GM21723 (cell line): ENCODE measurements around the gene GRK1.

Experiments used
- ATAC-seq: cut with Tn5 transposase; IDR thresholded peaks from one replicate; pipeline ENCODE4 v1.9.1; 2021; ENCODE audit warnings: mild to moderate bottlenecking, moderate library complexity; ENCODE audit not compliant: unreplicated experiment

Gene GRK1

DNA sequence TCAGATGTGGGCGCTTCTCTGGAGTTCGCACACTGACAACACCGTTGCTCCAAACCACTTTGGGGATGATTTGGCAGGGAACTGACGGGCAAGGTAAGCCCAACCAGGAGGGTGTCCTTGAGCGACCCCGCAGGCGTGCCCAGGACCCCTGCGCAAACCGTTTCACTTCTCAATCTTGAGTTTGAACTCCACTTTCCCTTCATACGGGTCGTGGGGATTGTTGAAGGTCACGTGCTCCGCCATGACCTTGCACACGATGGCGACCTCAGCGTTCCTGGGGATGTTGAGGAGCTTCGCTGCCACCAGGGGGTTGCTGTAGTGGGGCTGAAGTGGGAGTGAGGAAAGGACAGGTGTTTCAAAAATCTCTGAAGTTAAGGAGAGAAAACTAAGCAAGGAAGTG lies 17.8 kb upstream of the GRK1 start:
- ATAC-seq: no peak

DNA sequence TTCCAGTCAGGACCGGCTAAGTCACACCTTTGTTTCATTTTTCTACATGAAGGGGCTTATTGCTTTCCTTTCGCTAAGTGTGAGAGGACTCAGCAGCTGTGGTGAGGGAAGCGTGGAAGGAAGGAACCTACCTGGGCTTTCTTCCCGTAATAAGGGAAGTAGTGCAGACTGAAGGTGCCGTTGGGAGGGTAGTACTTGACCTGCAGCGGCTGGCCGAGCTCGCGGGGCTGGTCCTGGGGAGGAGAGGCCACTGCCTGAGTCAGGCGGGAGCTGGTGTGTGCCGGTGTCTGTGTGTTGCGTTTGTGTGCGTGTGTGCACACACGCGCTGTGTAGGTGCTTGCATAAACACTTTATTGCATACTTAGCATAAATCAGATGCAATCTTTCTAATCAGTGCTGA lies 16.7 kb upstream of the GRK1 start:
- ATAC-seq: no peak

DNA sequence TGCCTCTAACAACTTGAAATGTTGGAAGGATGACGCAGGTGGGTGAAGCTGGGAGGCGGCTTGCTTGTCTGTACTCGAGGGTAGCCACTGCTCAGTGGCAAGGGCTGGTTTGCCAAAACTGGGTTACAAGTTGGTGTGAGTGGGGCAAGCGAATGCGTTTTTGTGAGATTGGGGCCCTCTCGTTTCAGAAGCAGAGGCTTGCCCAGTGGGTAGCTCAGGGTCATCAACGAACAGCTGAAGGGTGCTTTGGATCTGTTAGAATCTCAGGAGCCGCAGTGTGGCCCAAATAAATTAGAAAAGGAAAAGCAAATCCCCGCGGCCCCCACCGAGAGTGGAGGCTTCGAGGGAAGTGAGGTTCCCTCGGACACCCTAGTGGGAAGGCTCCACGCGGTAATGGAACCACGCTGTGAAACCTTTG lies 16.3 kb upstream of the GRK1 start:
- ATAC-seq: no peak

DNA sequence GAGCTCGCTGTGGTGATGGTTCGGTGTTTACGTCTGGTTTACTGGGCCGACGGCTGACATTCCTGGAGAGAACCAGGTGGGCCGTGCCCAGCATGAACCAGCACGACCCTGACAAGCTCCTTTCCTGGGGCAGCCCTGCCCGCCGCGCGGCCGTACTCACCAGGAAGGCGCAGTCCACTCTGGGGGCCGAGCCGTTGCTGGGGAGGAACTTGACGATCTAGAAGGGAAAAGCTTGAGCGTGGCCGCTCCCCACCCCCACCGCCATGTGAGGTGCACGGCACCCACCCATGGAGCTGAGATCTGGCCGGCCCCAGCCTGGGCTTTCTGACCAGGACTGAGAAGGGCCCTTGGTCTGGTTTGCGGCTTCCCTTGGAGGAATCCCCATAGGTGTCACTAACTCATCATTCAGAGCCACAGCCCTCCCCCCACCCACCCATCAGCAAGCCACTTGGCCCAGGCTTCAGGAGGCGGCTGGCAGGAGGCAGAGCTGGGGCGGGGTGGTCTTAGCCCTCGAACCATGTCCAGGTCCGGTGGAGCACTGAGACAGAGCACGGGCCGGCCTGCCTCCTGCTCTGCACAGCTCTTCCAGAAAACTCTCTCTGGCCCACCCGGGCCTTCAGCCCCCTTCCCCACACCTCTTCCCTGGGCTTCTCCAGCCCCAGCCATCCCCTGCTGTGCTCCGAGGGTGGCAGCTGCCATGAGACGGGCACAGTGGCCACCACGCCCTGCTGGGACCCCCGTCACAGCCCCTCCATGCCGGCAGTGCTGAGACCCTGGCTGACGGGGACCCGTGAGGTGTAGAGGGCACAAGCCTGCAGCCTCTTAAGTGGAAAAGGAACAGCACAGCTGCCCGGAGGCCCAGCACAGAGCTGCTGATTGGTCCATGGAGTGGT lies 15.3 kb upstream of the GRK1 start:
- no peak for ATAC-seq

DNA sequence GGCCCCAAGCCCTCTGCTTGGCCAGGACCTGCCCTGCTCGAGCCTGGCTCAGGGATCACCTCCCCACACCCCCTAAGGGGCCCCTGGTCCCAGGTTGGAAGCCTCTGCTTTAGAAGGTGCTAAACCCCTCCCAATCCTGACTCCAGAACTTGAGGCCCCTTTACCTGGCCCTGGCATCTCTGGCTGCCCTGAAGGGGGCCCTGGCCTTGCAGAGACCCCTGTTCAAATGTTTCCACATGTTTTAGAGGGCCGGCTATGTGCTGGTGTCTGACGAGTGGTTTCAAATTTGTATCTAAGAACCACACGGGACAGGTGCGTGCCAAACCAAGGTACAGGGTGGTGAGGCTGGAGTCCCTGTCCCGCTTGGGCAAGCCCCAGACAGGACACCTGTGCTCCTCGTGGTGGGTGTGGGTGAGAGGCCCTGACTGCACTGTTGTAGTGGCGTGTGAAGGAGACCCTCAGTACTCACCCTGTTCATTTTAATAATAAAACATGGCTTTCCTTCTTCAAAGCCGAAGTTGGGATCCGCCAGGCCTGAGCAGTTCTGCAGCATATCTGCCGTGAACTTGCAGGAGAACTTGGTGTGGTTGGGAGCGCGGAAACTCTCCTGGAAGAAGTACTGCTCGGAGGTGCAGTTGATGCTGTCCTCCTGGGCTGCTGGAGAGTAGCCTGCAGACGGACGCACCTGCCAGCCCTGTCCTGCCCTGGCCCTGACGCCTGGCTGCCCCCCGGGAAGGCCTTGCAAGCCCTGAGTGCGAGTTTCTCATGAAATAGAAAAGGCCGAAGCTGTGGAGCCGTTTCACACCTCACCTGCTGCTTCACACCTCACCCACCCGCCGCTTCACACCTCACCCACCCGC lies 14.4 kb upstream of the GRK1 start:
- ATAC-seq: no peak

DNA sequence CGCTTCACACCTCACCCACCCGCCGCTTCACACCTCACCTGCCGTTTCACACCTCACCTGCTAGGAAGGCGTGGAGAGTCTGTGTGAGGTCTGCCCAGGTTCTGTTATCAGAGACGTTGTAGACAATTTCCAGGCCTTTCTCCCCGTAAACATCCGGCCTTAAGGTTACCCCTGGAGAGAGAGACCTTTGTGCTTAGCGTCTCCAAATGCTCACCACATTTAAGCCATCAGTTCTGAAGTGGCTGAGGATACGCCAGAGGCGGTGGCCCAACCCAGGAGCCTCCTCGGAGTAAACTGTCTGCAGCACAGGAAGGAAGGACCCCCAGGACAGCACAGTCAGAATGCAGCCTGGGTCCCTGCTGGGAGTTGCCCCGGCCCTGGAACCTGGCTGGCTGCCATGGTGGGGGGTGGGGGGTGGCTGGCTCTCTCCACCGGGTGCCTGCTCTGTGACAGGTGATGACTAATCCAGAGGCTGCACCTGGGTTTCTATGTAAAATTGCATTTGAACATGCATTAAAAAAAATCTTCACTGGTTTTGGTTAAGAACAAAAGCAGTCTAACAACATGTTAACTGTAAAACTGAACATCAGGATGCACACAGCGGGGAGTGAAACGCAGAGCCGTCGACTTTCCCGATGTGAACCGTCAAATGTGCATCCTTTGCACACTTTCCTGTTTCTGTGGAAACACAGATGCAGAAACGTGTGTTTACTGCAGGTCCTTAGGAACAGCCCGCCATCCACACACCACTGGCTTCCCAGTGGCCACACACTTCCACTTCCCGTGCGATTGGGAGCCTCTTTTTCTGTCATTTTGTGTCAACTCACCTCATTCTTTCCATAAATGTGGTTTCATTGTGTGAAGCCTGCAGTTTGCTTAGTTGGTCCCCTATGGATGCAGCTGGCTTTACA lies 13.5 kb upstream of the GRK1 start:
- no peak for ATAC-seq

DNA sequence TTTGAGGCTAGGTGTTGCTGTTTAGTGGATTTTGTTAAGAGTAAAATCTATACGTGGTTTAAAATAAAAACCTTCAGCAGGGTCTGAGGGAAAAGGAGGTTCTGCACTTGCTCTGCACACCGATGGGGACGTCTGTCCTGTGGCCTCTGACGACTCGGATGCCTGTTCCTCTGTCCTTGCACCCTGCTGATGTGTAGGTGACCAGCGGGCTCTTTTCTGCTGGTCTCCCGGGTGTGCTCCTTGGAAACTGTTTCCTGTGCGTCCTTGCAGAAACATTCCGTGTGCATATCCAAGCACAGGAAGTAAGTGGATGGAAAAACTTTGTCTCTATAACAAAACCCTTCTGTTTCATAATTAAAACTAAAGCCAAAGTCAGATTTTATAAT lies 12.9 kb upstream of the GRK1 start:
- ATAC-seq: no peak

DNA sequence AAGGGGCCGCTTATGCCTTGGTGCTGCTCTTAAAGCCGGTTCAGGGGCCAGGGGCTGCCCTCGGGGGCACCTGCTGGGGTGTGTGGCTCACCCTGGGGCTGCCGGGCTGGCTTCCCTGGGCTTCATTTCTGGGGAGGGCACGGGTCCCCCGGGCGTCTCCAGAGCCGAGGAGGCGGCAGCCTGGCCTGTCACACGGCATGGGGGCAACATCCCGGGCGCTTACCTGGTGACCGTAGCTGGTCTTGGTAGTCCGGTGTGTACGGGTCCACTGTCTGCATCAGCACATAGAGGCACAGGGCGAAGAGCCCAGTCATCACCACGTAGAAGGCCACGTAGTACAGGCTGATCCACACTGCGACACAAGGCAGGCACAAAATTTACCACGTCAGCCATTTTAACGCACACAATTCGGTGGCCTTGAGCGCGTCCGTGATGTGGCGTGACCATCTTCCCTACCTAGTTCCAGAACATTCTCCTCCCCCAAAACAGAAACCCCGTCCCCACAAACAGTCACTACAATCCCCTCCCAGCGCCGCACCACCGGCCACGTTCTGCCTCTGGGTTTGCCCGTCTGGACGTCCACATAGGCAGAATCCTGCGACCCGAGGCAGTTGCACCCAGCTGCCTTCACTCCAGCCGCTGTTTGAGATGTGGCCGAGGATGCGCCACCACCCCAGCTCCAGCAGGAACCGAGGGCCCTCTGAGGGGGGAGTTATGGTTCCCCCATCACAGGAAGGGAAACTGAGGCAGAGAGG lies 12.3 kb upstream of the GRK1 start:
- ATAC-seq: no peak

DNA sequence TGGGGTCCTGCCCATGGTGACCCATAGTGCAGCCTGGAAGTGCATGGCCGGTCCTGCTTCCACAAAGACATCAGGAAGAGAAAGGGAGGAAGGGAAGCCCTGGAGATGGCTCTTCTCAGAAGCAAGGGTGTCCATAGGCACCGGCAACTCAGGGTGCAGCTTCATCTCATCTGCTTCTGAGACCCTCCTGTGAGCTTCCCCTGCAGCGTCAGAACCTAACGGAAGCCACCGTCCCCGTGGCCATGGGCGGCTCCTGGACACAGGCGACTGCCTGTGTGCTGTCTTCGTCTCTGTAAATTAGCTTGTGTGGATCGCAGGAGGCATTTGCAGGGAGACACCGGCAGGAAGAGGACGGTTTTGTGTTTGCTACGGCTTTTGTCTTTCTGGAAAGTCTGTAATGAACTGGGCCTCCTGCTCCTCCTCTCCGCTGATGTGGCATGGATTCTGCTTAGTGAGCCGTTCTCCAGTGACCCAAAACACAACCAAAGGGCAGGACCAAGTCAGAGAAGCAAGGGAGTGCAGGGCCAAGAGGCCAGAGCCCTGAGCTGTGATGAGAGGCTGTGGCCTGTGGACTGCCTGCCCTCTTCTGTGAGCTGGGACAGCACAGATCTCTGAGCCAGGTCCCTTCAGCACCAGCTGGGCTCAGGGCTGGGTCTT lies 11.5 kb upstream of the GRK1 start:
- no peak for ATAC-seq

DNA sequence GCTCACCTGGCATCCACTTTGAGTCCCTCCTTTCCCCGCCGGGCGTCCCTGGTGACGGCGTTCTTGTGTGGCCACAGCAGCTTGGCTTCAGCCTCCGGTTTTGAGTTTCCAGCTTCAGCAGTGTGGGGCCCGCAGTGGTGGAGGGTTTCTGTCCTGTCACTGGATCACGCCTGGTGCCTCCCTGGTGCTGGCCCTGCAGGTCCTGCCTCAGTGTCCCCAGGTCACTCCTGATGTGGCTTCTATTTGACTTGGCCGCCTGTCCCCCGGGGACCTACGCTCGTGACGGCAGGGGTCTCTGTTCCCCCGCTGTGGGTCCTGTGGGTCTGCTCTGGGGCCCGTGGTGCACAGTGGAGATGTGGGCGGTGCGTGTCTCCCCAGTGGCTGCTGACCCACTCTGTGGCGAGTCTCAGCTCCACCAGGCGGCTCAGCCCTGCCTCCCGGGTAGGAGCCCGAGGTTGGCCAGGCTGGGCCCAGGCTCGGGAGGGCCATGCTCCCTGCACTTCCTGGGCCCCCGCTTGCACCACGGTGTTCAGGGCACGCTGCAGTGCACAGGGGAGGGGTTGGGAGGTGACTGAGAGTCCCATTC lies 10.9 kb upstream of the GRK1 start:
- ATAC-seq: no peak

DNA sequence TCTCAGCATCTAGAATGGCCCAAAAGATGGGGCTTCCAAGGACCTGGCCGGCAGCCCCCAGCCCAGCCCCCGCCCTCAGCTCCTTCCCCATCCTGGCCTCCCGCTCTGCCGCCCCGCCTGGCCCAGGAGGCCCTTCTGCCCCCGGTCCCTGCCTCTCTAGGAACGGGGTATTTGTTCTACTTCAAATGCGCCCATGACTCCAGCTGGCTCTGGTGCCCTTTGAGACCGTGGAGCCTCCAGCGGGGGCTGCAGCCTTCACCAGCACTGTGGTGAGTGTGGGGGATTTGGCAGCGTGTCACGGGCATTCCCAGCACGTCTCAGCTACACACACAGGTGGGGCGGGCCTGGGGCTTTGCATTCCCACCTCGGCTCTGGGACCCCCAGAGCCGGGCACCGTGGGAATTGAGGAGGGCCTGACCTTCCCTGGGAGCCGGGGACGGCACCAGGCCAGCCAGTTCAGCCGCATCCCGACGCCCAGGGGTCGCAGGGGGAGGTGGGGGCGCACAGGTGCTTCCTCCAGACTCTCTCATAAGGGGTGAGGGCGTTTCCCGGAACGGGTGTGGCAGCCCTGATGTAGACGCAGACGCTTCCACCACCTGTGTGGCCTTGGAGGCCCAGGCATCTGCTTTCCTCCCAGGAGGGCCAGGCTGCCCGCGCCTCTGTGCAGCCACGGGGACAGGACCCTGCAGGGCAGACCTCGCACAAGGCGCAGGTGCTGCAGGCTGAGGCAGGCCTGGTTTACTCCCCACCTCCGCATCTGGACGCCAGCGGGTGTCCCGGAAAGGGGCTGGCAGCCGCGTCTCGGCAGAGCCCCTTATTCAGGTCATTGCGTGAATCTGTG lies 10.0 kb upstream of the GRK1 start:
- no peak for ATAC-seq

DNA sequence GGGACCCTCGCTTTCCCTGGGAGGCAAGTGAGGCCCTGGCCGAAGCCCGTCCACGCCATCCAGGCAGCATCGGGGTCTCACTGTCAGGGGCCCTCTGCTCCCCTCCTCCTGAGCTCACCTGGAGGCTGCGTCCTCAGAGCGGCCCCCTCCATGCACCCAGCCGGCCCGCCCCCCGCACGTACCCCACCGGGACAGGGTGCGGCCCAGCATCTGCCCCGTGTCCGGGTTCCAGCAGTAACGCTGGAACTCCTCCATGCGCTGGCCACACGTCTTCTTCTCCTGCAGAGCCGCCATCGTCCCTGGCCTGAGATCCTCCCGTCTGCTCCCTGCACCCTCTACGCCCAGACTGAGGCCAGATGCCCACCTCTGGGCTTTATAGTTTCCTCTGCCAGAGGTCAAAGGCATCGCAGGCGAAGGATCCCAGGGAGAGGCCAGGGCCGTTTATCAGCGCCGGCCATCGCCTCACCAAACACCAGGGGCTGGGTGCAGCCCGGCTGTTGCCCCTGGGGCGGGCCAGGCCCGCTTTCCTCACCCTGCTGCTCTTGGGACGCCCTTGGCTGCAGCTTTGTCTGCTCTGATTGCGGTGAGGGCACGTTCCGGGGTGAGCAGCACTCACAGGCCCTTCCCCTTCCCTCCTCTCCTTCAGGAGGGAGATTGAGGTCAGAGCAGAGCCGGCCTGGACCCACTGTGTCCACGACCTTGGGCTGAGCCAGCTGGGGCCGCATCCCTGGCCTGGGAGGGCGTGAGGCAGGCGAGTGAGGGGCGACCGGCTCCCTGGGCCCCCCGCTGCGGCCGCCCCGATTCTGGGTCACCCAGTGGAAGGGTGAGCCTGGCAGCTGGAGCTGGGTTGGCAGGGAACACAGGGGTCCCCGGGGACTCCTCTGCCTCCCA lies 8.9 kb upstream of the GRK1 start, which contains the start of gene ATP4B:
Gene ATP4B, minus strand, starts transcription at position 348 of the 891 bp plus-strand sequence. Its CDS starts 54 bp downstream, at position 294.
- no peak for ATAC-seq

DNA sequence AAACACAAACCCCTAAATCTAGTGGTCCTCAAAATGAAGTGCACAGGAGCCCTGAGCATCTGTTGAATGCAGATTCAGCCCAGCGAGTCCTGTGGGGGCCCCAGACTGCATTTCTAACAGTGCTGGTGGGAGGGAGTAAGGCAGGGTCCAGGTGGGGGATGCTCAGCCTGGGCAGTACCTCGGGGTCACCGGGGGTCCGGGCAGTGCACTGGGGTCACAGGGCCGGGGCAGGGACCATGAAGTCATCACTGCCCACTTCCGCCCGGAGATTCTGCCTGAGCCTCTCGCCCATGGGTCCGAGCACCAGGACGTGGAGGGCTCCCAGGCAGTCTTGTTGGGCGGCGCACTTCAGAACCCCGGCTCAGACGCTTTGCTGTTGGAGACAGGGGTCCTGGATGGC lies 8.2 kb upstream of the GRK1 start:
- no peak for ATAC-seq

DNA sequence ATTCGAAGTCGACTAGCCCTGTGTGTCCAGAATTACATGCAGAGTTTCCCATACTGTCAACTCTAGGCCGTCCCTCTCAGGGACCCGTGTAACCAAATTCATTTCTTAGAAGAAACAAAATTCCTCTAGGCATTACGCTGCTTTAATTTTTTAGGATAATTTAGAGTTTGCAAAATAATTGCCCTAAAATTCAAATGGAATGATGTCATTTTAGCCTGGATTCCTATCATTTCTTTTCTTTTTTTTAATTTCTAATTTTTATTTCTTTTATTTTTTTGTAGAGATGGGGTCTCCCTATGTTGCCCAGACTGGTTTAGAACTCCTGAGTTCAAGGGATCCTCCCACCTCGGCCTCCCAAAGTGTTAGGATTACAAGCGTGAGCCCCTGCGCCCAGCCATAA lies 7.7 kb upstream of the GRK1 start:
- ATAC-seq: no peak

DNA sequence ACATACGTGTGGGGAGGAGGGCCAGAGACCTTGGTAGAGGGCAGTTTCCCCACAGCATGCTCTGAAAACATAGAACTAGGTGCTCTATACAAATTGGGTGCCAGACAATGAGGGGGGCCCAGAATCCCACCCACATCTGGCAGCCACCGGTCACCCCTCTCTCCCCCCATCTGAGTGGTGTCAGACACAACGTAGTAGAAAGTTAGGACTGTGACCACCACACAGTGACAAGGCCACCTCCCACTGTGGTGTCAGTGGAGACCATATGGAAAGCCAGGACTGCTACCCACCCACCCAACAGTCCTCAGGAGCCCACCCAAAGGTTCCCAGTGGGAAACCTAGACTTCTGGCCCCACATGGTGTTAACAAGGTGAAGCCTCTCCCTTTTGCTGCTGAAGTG lies 7.0 kb upstream of the GRK1 start:
- ATAC-seq: no peak

DNA sequence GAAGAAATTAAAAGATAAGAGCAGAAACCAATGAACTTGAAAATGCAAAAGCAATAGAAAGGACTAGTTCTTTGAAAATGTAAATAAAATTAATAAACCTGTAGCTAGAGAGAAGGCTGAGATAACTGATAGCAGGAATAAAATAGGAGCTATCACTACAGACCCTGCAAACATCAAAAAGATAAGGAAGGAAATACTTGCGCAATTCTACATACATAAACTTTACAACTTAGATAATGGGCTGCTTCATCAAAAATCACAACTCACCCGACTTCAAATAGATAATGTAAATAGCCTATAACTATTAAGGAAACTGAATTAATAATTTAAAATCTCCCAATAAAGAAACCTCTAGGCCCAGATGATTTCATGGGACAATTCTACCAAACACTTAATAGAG lies 5.5 kb upstream of the GRK1 start:
- ATAC-seq: no peak

DNA sequence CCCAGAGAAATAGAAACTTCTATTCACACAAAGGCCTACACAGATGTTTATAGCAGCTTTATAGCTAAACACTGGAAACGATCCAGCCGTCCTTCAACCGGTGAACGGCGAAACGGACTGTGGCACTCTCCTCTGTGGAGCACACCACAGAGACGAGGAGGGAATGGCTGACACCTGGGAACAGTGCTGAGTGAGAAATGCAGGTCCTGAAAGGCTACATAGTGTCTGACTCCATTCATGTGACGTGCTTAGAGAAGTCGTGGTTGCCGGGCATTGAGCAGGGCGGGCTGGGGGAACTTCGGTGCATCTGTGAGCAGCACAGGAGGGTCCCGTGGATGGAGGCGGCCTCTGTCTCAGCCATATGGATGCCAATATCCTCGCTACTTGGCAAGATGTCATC lies 3.1 kb upstream of the GRK1 start:
- ATAC-seq: no peak
